HepG2 (cell line): ENCODE data around the gene SLC16A14. TPM values are rescaled to one million over a fixed set of nuclear protein-coding genes. Genes with fewer than 3 reads are reported as not detected.

Experiments used
- BHLHE40 ChIP-seq: IDR thresholded peaks from 2 replicates; pipeline ENCODE4 v1.6.1; 2011; ENCODE audit warnings: low read length, improper control_type of control experiment
- EP300 ChIP-seq, 3 experiments: sonication (generic) in 1 of 3; formaldehyde crosslinking in 1 of 3; IDR thresholded peaks; 2 replicates each; pipeline versions ENCODE4 v1.5.1 to v1.6.1; 2011 to 2020; ENCODE audit warnings: low read depth in 2 of 3, low read length in 2 of 3, borderline replicate concordance in 1 of 3, improper control_type of control experiment in 1 of 3, mild to moderate bottlenecking in 1 of 3, missing genetic modification reagents in 1 of 3, moderate library complexity in 1 of 3
- FOXP4 ChIP-seq: sonication (generic); formaldehyde crosslinking; IDR thresholded peaks from 2 replicates; pipeline ENCODE4 v1.4.0; 2020; ENCODE audit warnings: missing genetic modification reagents
- HIVEP1 ChIP-seq: sonication (generic); formaldehyde crosslinking; IDR thresholded peaks from 2 replicates; pipeline ENCODE4 v1.4.0; 2020; ENCODE audit warnings: mild to moderate bottlenecking, missing genetic modification reagents
- KAT7 ChIP-seq: IDR thresholded peaks from 2 replicates; pipeline ENCODE4 v1.6.1; 2018; ENCODE audit warnings: borderline replicate concordance, missing compliant biosample characterization
- NCOA5 ChIP-seq: sonication (generic); formaldehyde crosslinking; IDR thresholded peaks from 2 replicates; pipeline ENCODE4 v1.4.0; 2020; ENCODE audit warnings: missing genetic modification reagents
- PHF8 ChIP-seq: sonication (generic); formaldehyde crosslinking; IDR thresholded peaks from 2 replicates; pipeline ENCODE4 v1.5.0; 2020; ENCODE audit warnings: missing genetic modification reagents
- POGZ ChIP-seq: sonication (generic); formaldehyde crosslinking; IDR thresholded peaks from 2 replicates; pipeline ENCODE4 v1.4.0; 2020; ENCODE audit warnings: mild to moderate bottlenecking, missing genetic modification reagents
- SMYD3 ChIP-seq: sonication (generic); formaldehyde crosslinking; IDR thresholded peaks from 2 replicates; pipeline ENCODE4 v1.8.1; 2023; ENCODE audit warnings: mild to moderate bottlenecking, missing genetic modification reagents
- TRIM22 ChIP-seq: fragments of 450-650 bp; IDR thresholded peaks from 2 replicates; pipeline ENCODE4 v1.6.1; 2017
- ZFP91 ChIP-seq: sonication (generic); formaldehyde crosslinking; IDR thresholded peaks from 2 replicates; pipeline ENCODE4 v1.9.0; 2022; ENCODE audit warnings: missing genetic modification reagents, mild to moderate bottlenecking, borderline replicate concordance
- ZNF235 ChIP-seq: sonication (generic); formaldehyde crosslinking; IDR thresholded peaks from 2 replicates; pipeline ENCODE4 v1.8.1; 2023; ENCODE audit warnings: mild to moderate bottlenecking, missing genetic modification reagents, borderline replicate concordance
- ZNF275 ChIP-seq: sonication (generic); formaldehyde crosslinking; IDR thresholded peaks from 2 replicates; pipeline ENCODE4 v1.8.0; 2022; ENCODE audit warnings: missing genetic modification reagents, mild to moderate bottlenecking, inconsistent platforms, borderline replicate concordance
- ZNF282 ChIP-seq: fragments of 450-650 bp; IDR thresholded peaks from 2 replicates; pipeline ENCODE4 v1.6.1; 2018; ENCODE audit not compliant: partially characterized antibody
- ZNF512 ChIP-seq: sonication (generic); formaldehyde crosslinking; IDR thresholded peaks from 2 replicates; pipeline ENCODE4 v1.4.0; 2020; ENCODE audit warnings: mild to moderate bottlenecking, missing genetic modification reagents
- ZNF597 ChIP-seq: sonication (generic); formaldehyde crosslinking; IDR thresholded peaks from 2 replicates; pipeline ENCODE4 v1.5.0; 2020; ENCODE audit warnings: missing genetic modification reagents
- ZNF746 ChIP-seq: sonication (generic); formaldehyde crosslinking; IDR thresholded peaks from 2 replicates; pipeline ENCODE4 v1.8.0; 2022; ENCODE audit warnings: mild to moderate bottlenecking, missing genetic modification reagents
- ZNF775 ChIP-seq: sonication (generic); formaldehyde crosslinking; IDR thresholded peaks from 2 replicates; pipeline ENCODE4 v1.4.0; 2020; ENCODE audit warnings: missing genetic modification reagents, mild to moderate bottlenecking, moderate library complexity, borderline replicate concordance
- ZNF782 ChIP-seq: sonication (generic); formaldehyde crosslinking; IDR thresholded peaks from 2 replicates; pipeline ENCODE4 v1.4.0; 2020; ENCODE audit warnings: missing genetic modification reagents, mild to moderate bottlenecking, borderline replicate concordance
- ZNF850 ChIP-seq: sonication (generic); formaldehyde crosslinking; conservative IDR thresholded peaks from 2 replicates; pipeline ENCODE4 v1.9.0; 2021; ENCODE audit warnings: mild to moderate bottlenecking, missing genetic modification reagents
- ZZZ3 ChIP-seq: sonication (generic); formaldehyde crosslinking; IDR thresholded peaks from 2 replicates; pipeline ENCODE4 v1.4.0; 2020; ENCODE audit warnings: missing genetic modification reagents, mild to moderate bottlenecking, borderline replicate concordance
- polyA plus RNA-seq, 8 experiments: library from polyadenylated mRNA; depleted of rRNA in 3 of 8; stranded (reverse) in 7 of 8; unstranded in 1 of 8; fragments of >200 nt; fragmentation: Illumina TruSeq in 4 of 8; extraction: Trizol in 4 of 8; gene quantifications; 2 replicates each; pipeline versions ENCODE4 v1.2.1 to v1.2.3, GENCODE V29; 2011 to 2016; ENCODE audit warnings: low read depth in 4 of 8, missing spikeins in 1 of 8, mixed read lengths in 1 of 8; ENCODE audit not compliant: insufficient read depth in 1 of 8
- total RNA-seq, 5 experiments: library from RNA; depleted of rRNA; stranded (reverse); fragments of >200 nt; fragmentation: Illumina TruSeq; extraction: Trizol; gene quantifications; 2 replicates each; pipeline ENCODE4 v1.2.3, GENCODE V29; 2016; ENCODE audit warnings: low read depth in 1 of 5

SLC16A14 gene
- total and polyA plus RNA-seq, 2 of the 13 experiments (the other 11 are each of a cell fraction or from before 2014, with no cell fraction given), result 0.05 TPM; not detected in 1

GRCh38 chr2:230016844-230017243 lies 51.9 kb downstream of the SLC16A14 start (continued):
- TF ChIP-seq ZNF512 (CRISPR knock-in tag) (no peak), PHF8 (no peak), SMYD3 (CRISPR knock-in tag) (no peak), BHLHE40 (no peak), KAT7 (CRISPR knock-in tag) (no peak), ZNF235 (no peak), TRIM22 (no peak), NCOA5 (no peak), ZNF775 (CRISPR knock-in tag) (no peak), FOXP4 (CRISPR knock-in tag) (no peak), ZNF275 (CRISPR knock-in tag) (no peak), ZNF782 (CRISPR knock-in tag) (no peak), ZFP91 (CRISPR knock-in tag) (no peak), EP300 (IDR thresholded peaks at IDR 0.05; ENCODE audit: low read depth in 2 of 2, low read length in 2 of 2) (0 out of 4 replicates have a peak, but pooled peaks of 1 of the 2 experiments have one; percentile 38), EP300 (CRISPR knock-in tag; IDR thresholded peaks at IDR 0.05; ENCODE audit: borderline replicate concordance) (no peak), ZNF746 (no peak), POGZ (CRISPR knock-in tag) (peak; percentile 47; the same call in 1 of the 2 replicates), ZNF850 (CRISPR knock-in tag) (no peak), ZNF282 (no peak), ZNF597 (CRISPR knock-in tag) (no peak), ZZZ3 (CRISPR knock-in tag) (no peak), HIVEP1 (no peak)
